NCI-H1048 (cell line): ENCODE data around the gene P4HA1.
"Not testable (repeated sequence)": the region's sequence is repeated elsewhere in the genome, so short reads cannot be mapped to it uniquely, and the experiment has no call there.

Experiments
- DNase-seq: peaks from one replicate; lab custom pipeline; 2025; lab: John Stamatoyannopoulos, UW

P4HA1 gene

GRCh38 chr10:73096449-73097304 is at the start of gene P4HA1:
P4HA1 (minus strand) TSS chr10:73096866; CDS start chr10:73074883, 21,983 bp downstream.
- peak; percentile 90 for DNase-seq

DNA sequence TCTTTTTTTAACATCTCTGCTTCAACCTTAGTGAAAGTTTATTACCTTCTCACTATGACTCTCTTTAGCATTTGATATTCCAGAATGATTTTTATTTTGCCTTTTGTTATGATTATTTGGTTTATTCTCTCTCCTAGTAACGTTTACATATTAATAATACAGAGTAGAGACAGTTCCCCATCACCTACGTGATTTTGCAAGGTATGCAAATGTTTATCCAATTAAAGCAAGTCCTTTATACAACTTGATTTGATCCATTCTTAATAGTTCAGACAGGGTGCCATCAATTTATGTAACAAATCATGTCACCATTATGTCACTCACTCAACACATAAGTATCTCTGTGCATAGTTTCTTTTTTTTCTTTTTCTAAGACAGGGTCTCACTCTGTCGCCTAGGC is 44.9 kb upstream of the P4HA1 start:
- no peak for DNase-seq

DNA sequence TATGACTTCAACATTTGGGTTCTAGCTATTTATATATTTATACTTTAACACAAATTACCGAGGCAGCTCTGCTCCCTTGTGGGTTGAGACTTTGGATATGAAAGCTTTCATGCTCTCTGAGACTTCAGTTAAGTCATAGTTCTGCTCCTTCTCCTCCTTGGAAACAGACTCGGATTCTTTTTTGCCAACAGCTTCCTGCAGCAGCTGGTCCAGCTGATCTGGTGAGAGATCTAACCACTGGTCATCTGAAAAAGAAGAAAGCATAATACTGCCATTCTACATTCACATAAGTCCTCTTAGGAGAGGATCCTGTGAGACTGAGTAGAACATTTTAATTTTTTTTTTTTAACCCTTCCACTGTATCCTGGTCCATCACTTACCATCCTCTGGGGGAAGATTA is 42.6 kb upstream of the P4HA1 start:
- DNase-seq: no peak

GRCh38 chr10:73136627-73137026 is 40.0 kb upstream of the P4HA1 start:
- no peak for DNase-seq

- DNase-seq: no peak
Measured at GRCh38 chr10:73134727-73135126, 38.1 kb upstream of the P4HA1 start.

DNA sequence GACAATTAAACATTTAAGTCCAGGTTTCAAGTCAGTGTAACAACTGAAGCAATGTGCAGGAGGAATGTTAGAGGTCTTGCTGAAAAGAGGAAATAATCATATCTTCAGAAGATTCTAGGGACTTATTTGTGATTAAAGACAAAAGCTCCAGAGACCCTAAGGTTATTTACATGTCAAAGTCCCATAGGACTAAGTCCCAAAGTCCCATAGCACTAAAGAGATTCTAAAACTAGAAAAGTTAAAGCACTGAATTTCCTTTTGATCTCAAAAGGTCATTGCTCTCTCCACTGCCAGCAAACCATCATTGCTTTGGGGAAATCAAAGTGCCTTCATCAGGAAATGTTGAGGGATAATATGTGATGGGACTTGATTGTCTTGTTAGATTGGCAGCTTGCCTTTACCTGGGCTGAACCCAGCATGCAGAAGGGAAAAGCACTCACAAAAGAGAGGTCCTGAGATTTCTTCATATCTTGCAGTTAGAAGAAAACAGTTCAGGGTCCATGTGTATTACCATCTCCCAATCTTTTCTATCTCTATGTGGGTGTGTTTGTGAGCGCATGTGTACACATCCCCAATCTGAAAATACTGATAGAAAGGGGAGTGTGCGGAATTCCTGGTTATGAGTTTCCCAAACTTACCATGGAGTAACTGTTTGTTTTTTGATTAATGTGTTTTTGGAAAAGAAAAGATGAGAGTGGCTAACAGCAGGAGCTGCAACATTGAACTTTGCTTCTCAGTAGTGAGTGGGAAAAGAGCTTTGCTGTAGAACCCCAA is 35.4 kb upstream of the P4HA1 start:
- DNase-seq: no peak

DNA sequence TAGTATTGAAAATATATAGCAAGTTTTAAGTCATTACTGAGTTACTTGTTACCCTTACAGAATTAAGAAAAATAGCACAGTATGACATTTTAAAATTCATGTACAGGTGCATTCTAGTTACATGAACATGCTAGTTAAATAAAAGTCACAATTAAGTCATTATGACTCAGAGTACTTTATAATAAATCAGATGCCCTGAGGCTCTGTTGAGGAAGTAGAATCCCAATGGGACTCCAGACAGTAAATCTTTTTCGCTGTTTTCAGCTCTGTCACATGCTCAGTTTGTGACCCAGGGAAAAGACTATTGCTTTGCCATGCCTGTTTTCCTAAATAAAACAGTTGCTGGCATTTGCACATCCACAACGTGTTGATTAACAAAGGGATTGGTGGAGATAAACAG is 34.6 kb upstream of the P4HA1 start:
- no peak for DNase-seq

DNA sequence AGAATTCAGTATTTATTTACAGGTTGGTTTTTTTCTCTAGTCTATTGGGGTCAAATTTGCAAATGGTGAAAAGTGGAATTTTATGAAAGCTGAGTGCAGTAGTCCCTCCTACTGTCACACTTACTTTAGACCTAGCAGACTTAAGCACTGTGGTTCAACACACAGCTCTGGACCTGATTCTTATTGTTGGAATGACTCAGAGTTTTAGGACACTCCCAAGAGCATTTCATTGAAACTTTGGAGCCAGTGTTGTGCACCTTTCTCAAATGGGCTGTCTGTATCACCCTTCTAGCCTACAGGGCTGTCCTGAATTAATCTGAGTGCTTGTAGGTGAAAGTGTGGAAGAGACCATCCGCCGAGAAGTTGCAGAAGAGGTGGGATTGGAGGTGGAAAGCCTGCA is 29.7 kb upstream of the P4HA1 start:
- DNase-seq: no peak

- DNase-seq: no peak
Measured at GRCh38 chr10:73119952-73120351, 23.3 kb upstream of the P4HA1 start.

GRCh38 chr10:73119457-73119856 is 22.8 kb upstream of the P4HA1 start:
- DNase-seq: no peak

- no peak for DNase-seq
Measured at GRCh38 chr10:73117976-73118743, 21.5 kb upstream of the P4HA1 start.

DNA sequence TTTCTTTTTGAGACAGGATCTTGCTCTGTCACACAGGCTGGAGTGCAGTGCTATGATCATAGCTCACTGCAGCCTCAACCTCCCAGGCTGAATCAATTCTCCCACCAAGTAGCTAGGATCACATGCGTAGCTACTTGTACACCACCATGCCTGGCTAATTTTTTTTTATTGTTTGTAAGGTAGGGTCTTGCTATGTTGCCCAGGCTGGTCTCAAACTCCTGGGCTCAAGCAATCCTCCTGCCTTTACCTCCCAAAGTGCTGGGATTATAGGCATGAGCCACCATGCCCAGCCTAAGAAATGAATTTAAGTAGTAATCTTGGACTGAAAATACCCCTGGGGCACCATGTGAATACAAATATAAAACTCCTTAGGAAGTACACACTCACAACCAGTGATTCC is 19.4 kb upstream of the P4HA1 start:
- no peak for DNase-seq

DNA sequence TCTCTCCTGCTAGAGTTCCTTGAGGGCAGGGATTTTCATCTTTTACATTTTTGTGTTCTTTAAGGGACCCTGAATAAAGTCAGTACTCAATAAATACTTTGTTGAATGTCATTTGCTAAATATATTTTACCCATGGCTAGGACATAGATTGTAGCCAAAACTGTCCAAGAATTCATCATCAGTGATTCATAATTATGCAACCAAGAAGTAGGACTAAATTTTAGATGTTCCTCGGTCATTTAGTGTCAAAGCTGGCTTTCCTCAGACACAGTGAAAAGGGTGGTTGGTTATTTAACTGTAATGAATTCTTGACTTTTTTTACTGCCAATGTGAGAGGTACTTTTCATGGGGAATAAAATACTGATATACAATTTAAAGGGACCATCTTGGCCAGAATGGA is 16.9 kb upstream of the P4HA1 start:
- DNase-seq: no peak

GRCh38 chr10:73112032-73112431 is 15.4 kb upstream of the P4HA1 start:
- not testable (repeated sequence) for DNase-seq

GRCh38 chr10:73110345-73110849 is 13.7 kb upstream of the P4HA1 start, which contains the start of gene NUDT13:
NUDT13 (plus strand) TSS chr10:73110455; CDS start chr10:73114366, 3,911 bp downstream.
- DNase-seq: no peak

- DNase-seq: not testable (repeated sequence)
Measured at GRCh38 chr10:73109248-73109652, 12.6 kb upstream of the P4HA1 start.

DNA sequence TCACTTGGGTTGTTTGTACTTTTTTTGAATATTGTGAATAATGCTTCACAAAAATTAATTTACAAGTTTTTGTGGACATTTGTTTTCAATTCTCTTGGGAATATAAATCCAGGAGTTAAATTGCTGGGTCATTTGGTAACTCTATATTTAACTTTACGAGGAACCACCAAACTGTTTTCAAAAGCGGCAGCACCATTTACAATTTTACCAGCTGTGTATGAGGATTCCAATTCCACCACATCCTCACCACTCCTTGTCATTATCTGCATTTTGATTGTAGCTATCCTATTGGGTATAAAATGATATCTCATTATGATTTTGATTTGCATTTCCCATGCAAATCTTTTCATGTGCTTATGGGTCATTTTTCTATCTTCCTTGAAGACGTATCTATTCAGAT is 9.6 kb upstream of the P4HA1 start:
- no peak for DNase-seq

DNA sequence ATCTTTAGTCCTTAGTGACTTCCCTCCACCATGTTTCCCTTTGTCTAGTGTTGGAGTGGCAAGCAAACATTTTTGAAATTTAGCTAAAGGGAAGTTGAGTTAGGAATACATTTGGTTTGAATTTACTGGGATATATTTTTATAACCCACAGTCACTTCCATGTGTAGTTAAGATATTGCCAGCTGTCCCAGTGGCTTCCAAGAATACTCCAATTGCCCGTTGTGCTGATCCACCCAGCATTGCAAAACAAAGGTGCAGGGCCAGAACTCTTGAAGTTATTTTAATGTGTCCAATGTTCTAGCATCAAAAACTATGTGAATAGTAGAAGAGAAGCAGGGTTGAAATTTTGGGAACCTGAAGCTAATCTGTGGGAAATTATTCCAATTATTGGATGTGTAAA is 2.5 kb upstream of the P4HA1 start:
- DNase-seq: no peak

GRCh38 chr10:73097305-73097670 is 622 bp upstream of the P4HA1 start:
- DNase-seq: no peak

- DNase-seq: no peak
Measured at GRCh38 chr10:73096041-73096448, 621 bp downstream of the P4HA1 start.

DNA sequence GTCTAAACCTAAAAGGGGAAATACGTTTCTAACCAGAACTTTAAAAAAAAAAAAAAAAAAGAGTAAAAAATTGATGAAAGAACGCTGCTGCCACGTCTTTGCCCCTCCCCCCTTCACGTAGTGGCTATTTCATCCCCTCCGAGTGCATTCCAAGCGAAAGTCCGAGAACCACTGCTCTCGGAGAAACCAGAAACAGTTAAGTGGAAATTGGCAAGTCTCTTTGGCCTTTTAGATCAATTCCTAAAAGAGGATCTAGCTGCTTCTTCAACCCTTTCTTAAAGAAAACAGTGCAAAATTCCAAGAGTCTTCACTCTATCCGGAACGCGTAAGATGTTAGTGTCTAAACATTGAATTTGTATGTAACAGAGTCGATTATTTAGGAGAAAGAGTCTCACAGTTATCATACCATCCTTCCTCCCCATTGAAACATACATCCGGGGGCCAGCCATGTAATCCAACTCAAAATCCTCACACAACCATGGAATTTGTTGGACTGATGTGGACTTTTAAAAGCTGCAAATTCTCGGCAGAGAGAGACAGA is 1.1 kb downstream of the P4HA1 start:
- no peak for DNase-seq

DNA sequence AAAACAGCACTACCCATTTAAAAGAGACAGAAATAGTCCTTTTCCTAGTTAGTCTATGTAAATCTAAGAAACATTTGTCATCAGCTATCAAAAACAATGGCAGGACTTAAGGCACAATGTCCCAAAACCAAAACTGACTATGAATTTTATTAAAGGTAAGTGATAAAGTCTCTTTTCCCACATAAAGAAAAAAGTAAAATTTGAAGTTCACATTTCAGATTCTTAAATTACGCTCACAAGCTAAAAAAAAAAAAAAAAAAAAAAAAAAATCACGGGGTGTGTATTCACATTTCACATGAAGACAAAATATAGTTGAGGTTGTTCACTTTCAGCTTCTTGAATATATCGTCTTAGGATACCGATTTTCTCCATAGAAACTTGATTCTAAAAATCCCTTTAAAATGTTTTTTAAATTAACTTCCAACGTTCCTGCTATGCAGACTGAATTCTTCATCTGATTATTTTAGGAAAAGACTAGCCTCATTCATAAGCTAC is 1.6 kb downstream of the P4HA1 start:
- no peak for DNase-seq
